GM06990 (cell line): ENCODE results near the gene ASB8.

Experiments
- DNase-seq: peaks from one replicate; pipeline ENCODE4 v3.0.0-alpha.2; 2011; ENCODE audit not compliant: insufficient read length; ENCODE audit errors: extremely low read depth
- H3K27me3 ChIP-seq: replicated peaks from 2 replicates; pipeline ENCODE4 v1.6.0; 2011; ENCODE audit warnings: low read length; ENCODE audit not compliant: control insufficient read depth, insufficient read depth
- H3K36me3 ChIP-seq: 2 replicates; pipeline ENCODE4 v1.5.1; 2011; ENCODE audit warnings: low read length; ENCODE audit not compliant: control insufficient read depth, insufficient read depth
- H3K4me3 ChIP-seq: replicated peaks from 2 replicates; pipeline ENCODE4 v1.5.1; 2011; ENCODE audit warnings: low read depth, mild to moderate bottlenecking, control low read depth, low read length
- TF ChIP-seq, protein P1 (sequence below): IDR thresholded peaks from 2 replicates; pipeline ENCODE4 v1.5.1; 2011; ENCODE audit warnings: low read length, control low read depth, mild to moderate bottlenecking, inconsistent platforms; ENCODE audit not compliant: insufficient read depth, poor library complexity, severe bottlenecking

ASB8 gene

DNA sequence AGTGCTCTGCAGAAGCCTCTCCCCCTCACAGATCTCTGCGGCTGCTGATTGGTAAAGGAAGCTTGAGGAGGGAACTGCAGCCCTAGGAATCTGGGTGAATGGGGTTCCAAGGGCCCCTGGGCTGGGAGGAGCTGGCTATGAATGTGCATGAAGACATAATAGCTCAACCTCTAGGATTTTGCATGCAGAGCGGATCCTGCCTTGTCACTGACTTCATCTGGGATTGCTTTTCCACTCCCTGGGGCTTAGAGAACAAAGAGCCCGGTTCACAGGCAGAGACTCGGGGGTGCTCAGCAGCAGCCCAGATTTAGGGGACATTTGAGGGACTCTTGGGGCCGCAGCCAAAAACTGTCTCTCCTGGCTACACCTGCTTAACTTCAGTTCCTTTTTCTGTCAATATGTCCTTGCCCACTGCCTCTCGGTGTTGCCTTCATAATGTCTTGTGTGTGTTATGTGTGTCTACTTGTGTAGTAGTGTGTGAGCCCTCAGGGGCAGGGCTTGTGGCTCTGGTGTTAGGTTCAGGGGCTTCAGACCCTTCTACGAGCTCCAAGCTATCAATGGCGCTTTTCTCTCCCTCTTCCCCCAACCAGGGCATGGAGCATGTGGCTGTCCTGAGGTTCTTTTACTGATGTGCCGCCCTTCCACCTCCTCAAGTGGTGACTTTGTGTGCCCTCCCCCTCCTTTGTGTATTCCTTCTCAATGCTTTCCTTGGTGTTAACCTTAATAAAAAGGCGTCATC lies 28.0 kb upstream of the ASB8 start:
- no peak overlapping the region for H3K4me3 ChIP-seq

GRCh38 chr12:48184549-48184922 lies 27.2 kb upstream of the ASB8 start:
- no peaks in the 10 kb centered on the region; the same call in 1 of the 2 replicates for H3K27me3 ChIP-seq
- TF ChIP-seq, protein P1, sequence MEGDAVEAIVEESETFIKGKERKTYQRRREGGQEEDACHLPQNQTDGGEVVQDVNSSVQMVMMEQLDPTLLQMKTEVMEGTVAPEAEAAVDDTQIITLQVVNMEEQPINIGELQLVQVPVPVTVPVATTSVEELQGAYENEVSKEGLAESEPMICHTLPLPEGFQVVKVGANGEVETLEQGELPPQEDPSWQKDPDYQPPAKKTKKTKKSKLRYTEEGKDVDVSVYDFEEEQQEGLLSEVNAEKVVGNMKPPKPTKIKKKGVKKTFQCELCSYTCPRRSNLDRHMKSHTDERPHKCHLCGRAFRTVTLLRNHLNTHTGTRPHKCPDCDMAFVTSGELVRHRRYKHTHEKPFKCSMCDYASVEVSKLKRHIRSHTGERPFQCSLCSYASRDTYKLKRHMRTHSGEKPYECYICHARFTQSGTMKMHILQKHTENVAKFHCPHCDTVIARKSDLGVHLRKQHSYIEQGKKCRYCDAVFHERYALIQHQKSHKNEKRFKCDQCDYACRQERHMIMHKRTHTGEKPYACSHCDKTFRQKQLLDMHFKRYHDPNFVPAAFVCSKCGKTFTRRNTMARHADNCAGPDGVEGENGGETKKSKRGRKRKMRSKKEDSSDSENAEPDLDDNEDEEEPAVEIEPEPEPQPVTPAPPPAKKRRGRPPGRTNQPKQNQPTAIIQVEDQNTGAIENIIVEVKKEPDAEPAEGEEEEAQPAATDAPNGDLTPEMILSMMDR: no peak
- no peak for DNase-seq
- H3K4me3 ChIP-seq: no peak overlapping the region
- H3K36me3 ChIP-seq: no peaks in the 10 kb centered on the region

More for the DNA sequence above, 28.0 kb upstream of the ASB8 start:
- no peak for DNase-seq
- TF ChIP-seq, protein P1: no peak
- Histone ChIP-seq H3K36me3 (no peaks in the 10 kb centered on the region), H3K27me3 (no peaks in the 10 kb centered on the region; the same call in 1 of the 2 replicates)

- peak overlapping the region; percentile 71 for H3K4me3 ChIP-seq
- DNase-seq: no peak
- no peaks in the 10 kb centered on the region; the same call in 1 of the 2 replicates for H3K27me3 ChIP-seq
- TF ChIP-seq, protein P1: no peak
- no peaks in the 10 kb centered on the region for H3K36me3 ChIP-seq
Measured at GRCh38 chr12:48183876-48184548, 26.7 kb upstream of the ASB8 start.

DNA sequence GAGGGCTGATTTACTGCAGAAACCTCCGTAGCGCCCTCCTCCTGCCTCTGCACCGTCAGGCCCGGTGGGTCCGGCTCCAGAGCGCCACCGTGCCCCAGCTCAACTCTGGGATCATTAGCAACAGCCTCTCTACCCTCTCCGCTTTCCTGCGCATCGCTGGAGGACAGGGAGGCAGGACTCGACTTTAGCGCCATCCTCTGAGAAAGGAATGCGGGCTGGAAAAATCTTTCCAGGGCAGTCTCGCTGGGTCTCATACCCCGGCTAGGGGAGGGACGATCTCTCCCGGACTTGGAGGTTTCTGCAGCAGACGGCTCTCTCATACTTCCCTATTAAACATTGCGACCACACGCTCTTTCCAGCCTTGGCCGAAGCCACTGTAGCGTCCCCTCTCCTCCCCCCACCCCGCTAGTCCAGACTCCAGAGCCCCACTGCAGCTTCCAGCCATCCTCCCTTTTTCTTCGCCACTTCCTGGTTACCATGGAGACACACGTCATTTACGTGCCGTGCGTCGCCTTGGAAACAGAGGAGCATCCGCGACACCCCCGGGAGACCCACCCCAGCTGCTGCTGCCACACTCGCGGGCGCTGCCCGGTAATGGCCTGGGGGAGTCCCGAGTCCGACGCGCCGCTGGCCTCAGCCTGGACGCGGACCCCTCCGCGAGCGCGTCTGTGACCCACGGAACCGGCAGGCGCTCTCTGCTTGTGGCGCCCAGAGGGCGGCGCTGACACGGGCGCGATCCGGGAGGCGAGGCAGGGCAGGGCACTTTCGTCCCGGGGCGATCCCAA lies 26.0 kb upstream of the ASB8 start, which contains the start of gene CCDC184:
Gene CCDC184, plus strand, starts transcription at position 554 of the 785 bp plus-strand sequence. CDS start 479 bp downstream, outside the sequence.
- TF ChIP-seq, protein P1: peak; percentile 63
- DNase-seq: peak; percentile 75
- H3K36me3 ChIP-seq: no peaks in the 10 kb centered on the region
- H3K27me3 ChIP-seq: no peaks in the 10 kb centered on the region; the same call in 1 of the 2 replicates
- peak within 1 kb of the TSS; percentile 71 for H3K4me3 ChIP-seq

DNA sequence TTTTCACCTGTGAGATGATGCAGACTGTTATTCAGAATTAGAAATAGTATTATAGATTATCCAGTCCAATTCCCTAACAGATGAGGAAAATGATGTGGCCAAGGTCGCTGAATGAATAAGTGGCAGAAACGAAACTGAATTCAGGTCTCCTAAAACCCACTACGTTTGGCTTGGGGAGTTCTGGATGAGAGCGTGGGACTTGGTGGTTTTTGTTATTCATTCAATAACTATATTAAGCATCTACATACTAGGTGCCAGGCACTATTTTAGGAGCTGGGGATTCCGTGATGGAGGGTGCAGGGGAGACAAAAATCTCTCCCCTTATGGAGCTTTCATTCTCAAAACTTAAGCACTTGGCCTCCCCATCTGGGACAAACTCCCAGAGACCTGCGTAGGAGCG lies 25.3 kb upstream of the ASB8 start:
- peak overlapping the region; percentile 71 for H3K4me3 ChIP-seq
- DNase-seq: no peak
- no peaks in the 10 kb centered on the region; the same call in 1 of the 2 replicates for H3K27me3 ChIP-seq
- no peaks in the 10 kb centered on the region for H3K36me3 ChIP-seq
- TF ChIP-seq, protein P1: no peak
